HG03457 (cell line): ENCODE results near the gene SAXO2.
"Not testable (repeated sequence)": the region's sequence is repeated elsewhere in the genome, so short reads cannot be mapped to it uniquely, and the experiment has no call there.

Experiments used
- ATAC-seq: cut with Tn5 transposase; IDR thresholded peaks from one replicate; pipeline ENCODE4 v1.9.1; 2021; ENCODE audit warnings: moderate number of reproducible peaks; ENCODE audit not compliant: unreplicated experiment

The SAXO2 gene, protein sequence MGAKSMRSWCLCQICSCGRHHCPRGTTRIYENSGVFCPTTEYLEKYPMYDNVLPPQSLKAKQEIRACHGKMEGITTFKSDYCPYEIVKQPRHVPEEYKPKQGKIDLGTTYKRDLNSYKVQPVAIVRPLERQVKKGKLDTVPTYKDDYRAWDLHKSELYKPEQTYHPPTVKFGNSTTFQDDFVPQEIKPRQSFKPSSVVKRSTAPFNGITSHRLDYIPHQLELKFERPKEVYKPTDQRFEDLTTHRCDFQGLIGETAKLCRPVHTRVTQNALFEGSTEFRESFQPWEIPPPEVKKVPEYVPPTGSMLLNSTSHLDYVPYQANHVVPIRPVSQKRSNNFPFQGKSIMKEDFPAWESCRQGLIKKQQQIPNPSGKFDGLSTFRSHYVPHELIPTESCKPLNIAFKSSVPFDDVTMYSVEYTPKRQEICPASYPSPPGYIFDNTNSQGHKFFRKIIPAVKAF

DNA sequence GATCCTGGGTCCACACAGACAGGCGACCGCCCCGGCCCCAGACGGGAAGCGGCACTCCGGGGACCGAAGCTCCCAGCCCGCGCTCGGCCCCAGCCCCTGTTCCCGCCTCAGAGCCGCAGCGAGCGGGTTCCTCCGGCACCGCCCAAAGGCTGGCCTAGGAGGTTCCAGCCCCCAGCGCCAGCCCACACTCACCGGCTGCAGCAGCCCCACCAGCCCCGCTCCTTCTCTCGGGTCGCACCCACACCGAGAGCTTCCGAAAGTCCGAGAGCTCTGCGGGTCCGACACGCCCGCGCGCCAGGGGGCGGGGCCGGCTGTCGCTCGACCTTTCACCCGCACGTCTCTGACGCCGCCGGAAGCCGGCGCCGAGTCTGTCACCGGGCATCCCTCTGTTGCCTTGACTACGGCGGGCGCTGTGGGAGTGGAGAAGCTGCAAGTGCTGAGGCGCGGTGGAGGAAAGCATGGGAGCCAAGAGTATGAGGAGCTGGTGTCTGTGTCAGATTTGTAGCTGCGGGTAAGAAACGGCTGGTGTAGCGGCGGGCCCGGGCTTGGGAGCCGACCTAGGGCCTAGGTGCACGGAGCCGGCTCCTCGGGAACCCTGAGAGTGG, at the start of gene SAXO2, which contains the start of gene EFL1:
Gene SAXO2, plus strand, starts transcription at position 397 of the 605 bp plus-strand sequence. Its CDS starts 62 bp downstream, at position 459.
Gene EFL1, minus strand, starts transcription at position 313 of the 605 bp plus-strand sequence. CDS start 956 bp downstream, outside the sequence.
- peak; percentile 96 for ATAC-seq

DNA sequence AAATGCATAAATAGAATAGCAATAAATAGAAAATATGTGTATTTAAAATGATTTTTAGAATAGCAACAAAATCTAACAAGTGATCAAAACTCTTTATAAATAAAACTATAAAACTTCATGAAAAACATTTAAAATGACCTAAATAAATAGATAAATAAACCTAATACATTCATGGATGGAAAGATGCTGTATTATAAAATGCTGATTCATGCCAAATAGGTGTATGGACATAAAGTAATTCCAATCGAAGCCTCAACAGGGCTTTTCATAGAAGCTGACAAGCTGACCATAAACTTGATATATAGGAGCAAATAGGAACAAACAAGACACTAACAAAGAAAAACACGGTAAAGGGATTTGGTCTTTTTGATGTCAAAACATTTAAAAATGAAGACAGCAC, 46.5 kb upstream of the SAXO2 start:
- ATAC-seq: not testable (repeated sequence)

- ATAC-seq: not testable (repeated sequence)
These were observed 41.1 kb upstream of the SAXO2 start for GRCh38 chr15:82221535-82221934.

DNA sequence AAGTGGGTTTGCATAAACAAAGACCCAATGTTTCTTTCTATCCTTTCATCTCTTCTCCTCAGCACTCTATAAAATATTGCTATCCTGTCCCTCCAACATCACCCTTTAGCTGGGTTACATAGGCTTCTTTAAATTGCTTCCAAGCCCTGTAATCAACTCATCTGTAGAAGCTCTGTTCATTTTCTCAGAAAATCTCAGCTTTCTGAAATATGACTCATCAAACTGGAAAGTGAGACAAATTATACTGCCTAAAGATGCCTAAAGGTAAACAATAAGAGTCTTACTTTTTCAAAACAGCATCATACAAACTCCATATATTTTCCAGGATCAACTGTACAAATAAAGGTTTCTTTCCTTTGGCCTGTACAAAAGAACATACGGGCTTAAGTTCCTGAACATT, 33.9 kb upstream of the SAXO2 start:
- ATAC-seq: no peak

DNA sequence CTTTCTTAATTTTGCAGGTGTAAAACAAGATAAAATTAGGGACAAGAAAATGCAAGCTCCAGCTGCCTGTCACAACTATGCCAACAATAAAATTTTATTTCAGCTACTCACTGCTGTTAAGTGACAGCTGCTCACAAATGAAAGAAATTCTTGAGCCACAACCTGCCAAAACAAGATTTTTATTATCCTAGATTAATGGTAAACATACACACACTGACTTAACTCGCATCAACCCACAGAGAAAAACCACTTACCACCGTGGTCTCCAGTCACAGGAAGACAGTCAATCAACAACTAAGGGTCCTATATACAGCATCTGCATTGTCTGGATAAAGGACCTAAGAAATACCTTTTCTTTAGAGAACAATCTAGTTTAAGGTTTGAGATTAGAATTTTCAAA, 31.4 kb upstream of the SAXO2 start:
- ATAC-seq: no peak

GRCh38 chr15:82231842-82232241, 30.8 kb upstream of the SAXO2 start:
- ATAC-seq: no peak

- not testable (repeated sequence) for ATAC-seq
These were observed 24.6 kb upstream of the SAXO2 start for GRCh38 chr15:82237944-82238534.

DNA sequence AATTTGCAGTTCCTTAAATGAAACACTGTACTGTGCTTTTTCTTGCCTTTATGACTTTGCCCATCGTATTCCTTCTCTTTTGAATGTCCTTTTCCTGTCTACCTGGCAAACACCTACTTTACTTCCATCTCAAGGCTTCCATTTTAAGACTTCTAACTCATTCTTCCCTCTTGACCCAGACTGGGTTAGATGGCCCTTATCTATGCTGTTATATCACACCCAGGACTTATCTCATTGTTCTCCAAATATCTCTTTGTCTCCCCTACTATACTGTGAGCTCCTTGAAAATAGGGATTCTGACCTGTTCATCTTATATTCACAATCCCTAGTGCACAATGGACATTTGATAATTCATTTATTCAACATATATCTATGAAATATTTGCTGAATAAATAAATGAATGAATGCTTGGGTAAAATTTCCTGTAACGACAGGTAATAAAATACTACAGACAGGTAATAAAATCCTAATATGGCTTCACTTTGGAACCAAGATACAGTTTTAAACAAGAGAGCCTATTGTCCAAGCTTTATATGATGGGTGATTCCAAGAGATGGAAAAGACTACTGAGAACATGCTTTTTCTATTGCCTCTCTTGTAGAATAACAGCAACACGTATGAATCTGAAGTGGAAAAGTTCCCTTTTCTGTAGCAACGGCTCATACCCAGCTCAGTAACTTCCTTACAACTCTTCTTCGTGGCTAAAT, 22.8 kb upstream of the SAXO2 start:
- no peak for ATAC-seq

GRCh38 chr15:82241836-82242499, 20.6 kb upstream of the SAXO2 start:
- ATAC-seq: not testable (repeated sequence)

GRCh38 chr15:82243644-82244043, 19.0 kb upstream of the SAXO2 start:
- not testable (repeated sequence) for ATAC-seq

DNA sequence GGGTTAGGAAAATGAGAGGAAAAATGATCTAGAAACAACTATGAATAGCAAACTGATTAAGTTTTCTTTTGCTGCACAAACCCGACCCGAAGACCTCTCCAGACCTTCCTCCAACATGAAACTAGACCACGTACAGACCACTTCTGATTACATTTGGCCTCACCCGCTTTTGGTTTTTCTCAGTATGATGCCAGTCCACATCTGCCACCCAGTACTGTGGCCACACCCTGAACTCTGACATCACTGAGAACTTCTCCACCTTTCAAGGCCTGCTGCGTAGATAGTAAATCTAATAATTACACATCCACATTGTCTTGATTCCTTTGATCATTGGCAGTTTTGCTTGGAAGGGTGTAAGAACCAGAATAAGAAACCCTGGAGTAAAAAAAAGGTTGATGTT, 16.7 kb upstream of the SAXO2 start:
- not testable (repeated sequence) for ATAC-seq

DNA sequence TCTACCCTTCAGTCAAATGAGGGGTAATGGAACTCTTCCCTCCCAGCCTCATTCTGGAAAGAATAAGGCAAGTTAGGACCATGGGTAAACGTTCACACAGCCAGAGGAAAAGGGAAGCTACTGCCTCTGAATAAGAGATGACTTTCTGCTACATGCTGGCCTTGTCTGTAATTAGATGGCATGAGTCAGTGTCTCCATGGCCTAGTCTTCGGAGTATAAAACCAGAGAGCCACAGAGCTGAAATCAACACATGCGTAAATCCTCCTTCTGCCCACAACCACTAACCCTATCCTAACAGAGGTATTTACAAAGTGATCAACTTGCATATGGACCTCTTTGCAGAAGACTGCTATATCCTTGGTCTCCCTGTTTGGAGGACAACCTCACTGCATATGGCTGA, 14.4 kb upstream of the SAXO2 start:
- ATAC-seq: not testable (repeated sequence)

DNA sequence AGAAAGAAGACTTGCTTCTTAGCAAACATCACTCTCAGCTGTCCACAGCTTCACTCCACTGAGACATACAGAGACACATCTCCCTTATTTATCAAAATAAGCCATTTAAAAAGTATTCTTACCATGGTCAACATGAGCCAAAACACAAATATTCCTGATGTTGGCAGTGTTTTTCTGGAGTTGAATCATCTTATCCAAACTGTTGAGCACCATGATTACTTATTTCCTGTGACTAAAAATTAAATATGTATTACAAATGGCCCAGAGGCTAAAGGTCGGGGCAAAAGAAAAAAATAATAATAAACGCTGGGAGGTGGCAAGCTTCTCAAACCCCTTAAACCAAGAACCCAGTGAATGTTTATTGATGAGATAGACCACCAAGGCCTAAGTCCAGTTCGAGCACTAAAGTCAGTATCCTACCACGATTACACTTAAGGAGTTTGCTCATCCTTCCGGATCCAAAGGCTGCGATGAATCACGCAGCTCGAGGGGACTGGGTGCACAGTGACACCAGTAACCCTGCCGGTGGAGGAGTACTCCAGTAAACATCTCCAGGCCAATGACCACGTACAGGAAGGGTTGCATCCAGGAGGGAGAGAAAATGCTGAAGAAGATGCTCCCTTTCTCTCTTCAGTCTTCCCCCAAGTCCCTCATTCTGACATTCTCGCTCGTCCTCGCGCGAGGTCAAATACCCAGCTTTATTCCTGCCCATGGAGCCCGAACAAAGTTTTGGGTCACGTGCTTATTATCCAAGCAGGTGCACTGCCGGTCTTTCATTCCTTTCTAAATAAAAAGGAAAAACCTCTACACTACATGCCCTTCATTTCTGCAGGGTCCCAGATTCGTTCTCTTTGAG, 824 bp upstream of the SAXO2 start:
- ATAC-seq: peak; percentile 9

DNA sequence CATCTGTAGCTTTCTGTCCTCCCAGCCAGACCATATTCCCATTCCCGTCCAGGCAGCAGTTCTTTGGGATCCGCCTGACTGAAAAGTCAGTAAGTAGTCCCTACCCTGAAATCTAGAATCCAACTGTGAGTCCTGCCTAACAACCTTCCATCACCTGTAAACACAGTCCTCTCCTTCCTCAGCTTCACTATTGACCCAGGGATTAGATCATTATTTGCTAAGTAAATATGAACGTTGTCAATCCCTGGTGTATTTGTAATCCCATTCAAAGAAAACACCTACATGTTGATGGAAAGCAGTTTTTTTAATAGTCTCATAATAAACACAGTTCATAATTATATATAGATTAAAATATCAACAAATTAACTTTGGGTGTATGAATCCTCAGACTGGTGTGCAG, 732 bp downstream of the SAXO2 start:
- no peak for ATAC-seq

GRCh38 chr15:82267137-82267536, 4.5 kb downstream of the SAXO2 start:
- not testable (repeated sequence) for ATAC-seq

DNA sequence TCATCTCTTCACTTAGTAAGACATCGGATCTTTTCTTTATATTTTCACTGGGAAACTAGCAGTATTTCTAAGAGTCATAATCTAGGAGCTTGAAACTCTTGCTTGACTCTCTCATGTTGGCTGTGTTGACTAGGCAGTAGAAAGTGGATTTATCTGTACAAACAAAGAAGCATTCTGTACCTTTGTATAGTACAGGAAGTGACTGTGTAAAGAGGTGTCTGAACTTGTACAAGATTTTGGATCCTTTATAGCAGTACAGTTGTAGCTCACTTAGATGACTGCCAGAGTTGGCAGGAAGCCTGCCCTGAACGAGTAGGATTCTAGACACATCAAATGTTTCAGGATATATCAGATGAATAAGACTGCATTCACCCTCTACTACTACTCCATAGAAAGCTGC, 5.8 kb downstream of the SAXO2 start:
- not testable (repeated sequence) for ATAC-seq

DNA sequence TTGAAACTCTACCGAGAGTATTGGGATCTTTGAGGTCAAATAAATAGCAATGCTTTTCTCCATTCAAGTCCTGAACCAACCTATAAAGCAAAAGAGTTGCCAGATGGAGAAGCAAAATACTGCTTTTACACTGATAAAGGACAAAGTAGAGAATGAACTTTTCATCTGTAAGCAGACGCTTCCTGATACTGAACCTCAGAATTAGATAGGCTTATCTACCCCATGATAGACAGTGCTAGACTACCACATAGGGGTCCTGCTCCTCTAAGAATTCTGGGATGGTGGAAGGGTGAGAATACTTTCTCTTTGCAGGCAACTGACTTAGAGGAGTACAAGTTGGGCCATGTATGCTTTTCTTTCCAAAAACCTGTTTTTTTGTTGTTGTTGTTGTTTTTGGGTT, 9.5 kb downstream of the SAXO2 start:
- no peak for ATAC-seq

DNA sequence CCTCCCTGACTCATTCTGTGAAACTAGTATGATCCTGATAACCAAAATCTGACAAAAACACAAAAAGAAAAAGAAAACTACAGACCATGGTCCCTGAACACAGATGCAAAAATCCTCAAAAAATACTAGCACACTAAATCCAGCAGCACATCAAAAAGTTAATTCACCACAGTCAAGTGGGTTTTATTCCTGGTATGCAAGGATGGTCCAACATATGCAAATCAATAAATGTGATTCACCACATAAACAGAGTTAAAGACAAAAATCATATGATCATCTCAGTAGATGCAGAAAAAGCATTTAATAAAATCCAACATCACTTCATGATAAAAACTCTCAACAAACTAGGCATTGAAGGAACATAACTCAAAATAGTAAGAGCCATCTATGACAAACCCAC, 12.8 kb downstream of the SAXO2 start:
- no peak for ATAC-seq

- not testable (repeated sequence) for ATAC-seq
These were observed 18.7 kb downstream of the SAXO2 start for GRCh38 chr15:82281276-82281675.

DNA sequence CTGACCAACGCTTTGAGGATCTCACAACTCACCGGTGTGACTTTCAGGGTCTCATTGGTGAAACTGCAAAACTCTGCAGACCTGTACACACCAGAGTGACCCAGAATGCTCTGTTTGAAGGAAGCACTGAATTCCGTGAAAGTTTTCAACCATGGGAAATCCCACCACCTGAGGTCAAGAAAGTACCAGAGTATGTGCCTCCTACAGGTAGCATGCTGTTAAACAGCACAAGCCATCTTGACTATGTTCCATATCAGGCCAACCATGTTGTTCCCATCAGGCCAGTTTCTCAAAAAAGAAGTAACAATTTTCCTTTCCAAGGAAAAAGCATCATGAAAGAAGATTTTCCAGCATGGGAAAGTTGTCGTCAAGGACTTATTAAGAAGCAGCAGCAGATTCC, 19.8 kb downstream of the SAXO2 start:
- ATAC-seq: not testable (repeated sequence)
